Trophoblast cell (in vitro differentiated cells and primary cell): Measurements from ENCODE around the gene BSPH1.
"Not testable (repeated sequence)": the region's sequence is repeated elsewhere in the genome, so short reads cannot be mapped to it uniquely, and the experiment has no call there.

Source experiments
- DNase-seq, 2 donors: peaks; one replicate each; pipeline ENCODE4 v3.0.0-alpha.2; 2016
- H2AFZ ChIP-seq: 2 replicates; pipeline ENCODE4 v1.6.1; 2013; ENCODE audit warnings: low read length, moderate library complexity, mild to moderate bottlenecking; ENCODE audit not compliant: insufficient read depth, poor library complexity
- H2AK5ac ChIP-seq: 2 replicates; pipeline ENCODE4 v1.6.1; 2013; ENCODE audit warnings: mild to moderate bottlenecking, low read length
- H2BK120ac ChIP-seq: 2 replicates; pipeline ENCODE4 v1.6.1; 2013; ENCODE audit warnings: low read length, mild to moderate bottlenecking, moderate library complexity; ENCODE audit not compliant: insufficient read depth, poor library complexity
- H2BK12ac ChIP-seq: 2 replicates; pipeline ENCODE4 v1.6.1; 2013; ENCODE audit warnings: mild to moderate bottlenecking, low read length, moderate library complexity
- H2BK5ac ChIP-seq: 2 replicates; pipeline ENCODE4 v1.6.1; 2013; ENCODE audit warnings: low read length, low read depth, moderate library complexity, mild to moderate bottlenecking; ENCODE audit not compliant: poor library complexity
- H3K14ac ChIP-seq: 2 replicates; pipeline ENCODE4 v1.6.1; 2013; ENCODE audit warnings: mild to moderate bottlenecking, low read length
- H3K18ac ChIP-seq: 2 replicates; pipeline ENCODE4 v1.6.1; 2013; ENCODE audit warnings: mild to moderate bottlenecking, low read length
- H3K23ac ChIP-seq: 2 replicates; pipeline ENCODE4 v1.6.1; 2013; ENCODE audit warnings: low read length
- H3K27ac ChIP-seq: 2 replicates; pipeline ENCODE4 v1.5.1; 2013; ENCODE audit warnings: low read depth, mild to moderate bottlenecking, inconsistent platforms, low read length, moderate library complexity
- H3K27me3 ChIP-seq: 2 replicates; pipeline ENCODE4 v1.6.1; 2013; ENCODE audit warnings: inconsistent platforms, mild to moderate bottlenecking, low read length, moderate library complexity; ENCODE audit not compliant: insufficient read depth
- H3K36me3 ChIP-seq, 2 experiments: 1 replicate in 1 of 2; 2 replicates in 1 of 2; pipeline ENCODE4 v1.6.1; 2013; ENCODE audit warnings: low read length in 2 of 2, mild to moderate bottlenecking in 2 of 2, moderate library complexity in 1 of 2; ENCODE audit not compliant: insufficient read depth in 2 of 2, control insufficient read depth in 1 of 2
- H3K4ac ChIP-seq: 2 replicates; pipeline ENCODE4 v1.6.1; 2013; ENCODE audit warnings: low read depth, mild to moderate bottlenecking, low read length, moderate library complexity
- H3K4me1 ChIP-seq, 2 experiments: 1 replicate in 1 of 2; 2 replicates in 1 of 2; pipeline ENCODE4 v1.6.1; 2013; ENCODE audit warnings: low read length in 2 of 2, mild to moderate bottlenecking in 2 of 2, moderate library complexity in 1 of 2; ENCODE audit not compliant: insufficient read depth in 2 of 2, control insufficient read depth in 1 of 2
- H3K4me2 ChIP-seq: 2 replicates; pipeline ENCODE4 v1.6.1; 2013; ENCODE audit warnings: inconsistent platforms, mild to moderate bottlenecking, low read length, moderate library complexity
- H3K4me3 ChIP-seq: 2 replicates; pipeline ENCODE4 v1.5.1; 2013; ENCODE audit warnings: mild to moderate bottlenecking, low read depth, low read length, inconsistent platforms
- H3K79me1 ChIP-seq: one replicate; pipeline ENCODE4 v1.6.1; 2013; ENCODE audit warnings: low read length
- H3K79me2 ChIP-seq: 2 replicates; pipeline ENCODE4 v1.6.1; 2013; ENCODE audit warnings: low read length, mild to moderate bottlenecking; ENCODE audit not compliant: control insufficient read depth, insufficient read depth, poor library complexity
- H3K9ac ChIP-seq: 2 replicates; pipeline ENCODE4 v1.6.1; 2013; ENCODE audit warnings: mild to moderate bottlenecking, low read length
- H3K9me3 ChIP-seq: 2 replicates; pipeline ENCODE4 v1.6.1; 2013; ENCODE audit warnings: low read depth, mild to moderate bottlenecking, control low read depth, inconsistent platforms, low read length; ENCODE audit not compliant: insufficient read depth
- H4K12ac ChIP-seq: 2 replicates; pipeline ENCODE4 v1.6.1; 2013; ENCODE audit warnings: low read depth, mild to moderate bottlenecking, low read length, moderate library complexity
- H4K8ac ChIP-seq: 2 replicates; pipeline ENCODE4 v1.6.1; 2013; ENCODE audit warnings: low read depth, mild to moderate bottlenecking, low read length, moderate library complexity
- H4K91ac ChIP-seq: one replicate; pipeline ENCODE4 v1.6.1; 2013; ENCODE audit warnings: low read depth, mild to moderate bottlenecking, low read length, moderate library complexity
- WGBS: extraction: QIAGEN DNeasy Blood & Tissue Kit; methylation state at CpG from one replicate; pipeline ENCODE4 v1.1.7; 2013; ENCODE audit warnings: missing lambda C conversion rate; ENCODE audit not compliant: insufficient read length, insufficient coverage; ENCODE audit errors: extremely low coverage; 5-methylcytosine and 5-hydroxymethylcytosine counted together

BSPH1 gene

GRCh38 chr19:47991191-47991808 is 670 bp downstream of the BSPH1 start:
- H2BK120ac ChIP-seq = no peak overlapping the region
- H4K91ac ChIP-seq = no peak overlapping the region
- no peak overlapping the region for H2AK5ac ChIP-seq
- H3K4me1 ChIP-seq = no peaks in the 10 kb centered on the region
- no peaks in the 10 kb centered on the region for H3K36me3 ChIP-seq
- no peak overlapping the region for H3K18ac ChIP-seq
- no peak overlapping the region for H3K27ac ChIP-seq
- no peaks in the 10 kb centered on the region for H3K79me1 ChIP-seq
- H3K79me2 ChIP-seq = no peaks in the 10 kb centered on the region
- H3K4me3 ChIP-seq = no peak overlapping the region
- H3K4me2 ChIP-seq = no peak overlapping the region
- no peak for DNase-seq
- H3K9me3 ChIP-seq = peaks cover 2% of the 10 kb centered on the region
- no peaks in the 10 kb centered on the region for H3K27me3 ChIP-seq
- H2AFZ ChIP-seq = no peak overlapping the region
- no peak overlapping the region for H3K4ac ChIP-seq
- no peak overlapping the region for H3K9ac ChIP-seq
- WGBS = no CpG with 5 or more reads among the region's 10 CpGs
- H4K8ac ChIP-seq = no peak overlapping the region
- no peak overlapping the region for H4K12ac ChIP-seq
- no peak overlapping the region for H2BK12ac ChIP-seq
- H2BK5ac ChIP-seq = no peak overlapping the region
- H3K14ac ChIP-seq = no peak overlapping the region
- no peak overlapping the region for H3K23ac ChIP-seq

GRCh38 chr19:47973529-47973928 is 18.4 kb downstream of the BSPH1 start:
- no peaks in the 10 kb centered on the region for H3K79me1 ChIP-seq
- H4K8ac ChIP-seq = no peak overlapping the region
- no peak overlapping the region for H3K9ac ChIP-seq
- no peak overlapping the region for H3K23ac ChIP-seq
- no peak overlapping the region for H3K4ac ChIP-seq
- no peak overlapping the region for H2BK120ac ChIP-seq
- H3K79me2 ChIP-seq = no peaks in the 10 kb centered on the region
- H4K91ac ChIP-seq = no peak overlapping the region
- no CpG with 5 or more reads among the region's 6 CpGs for WGBS
- no peak overlapping the region for H2AK5ac ChIP-seq
- H4K12ac ChIP-seq = no peak overlapping the region
- H2BK5ac ChIP-seq = no peak overlapping the region
- DNase-seq = no peak
- H3K9me3 ChIP-seq = no peaks in the 10 kb centered on the region
- H3K18ac ChIP-seq = no peak overlapping the region
- no peak overlapping the region for H3K4me2 ChIP-seq
- H2BK12ac ChIP-seq = no peak overlapping the region
- no peak overlapping the region for H3K4me3 ChIP-seq
- no peak overlapping the region for H3K27ac ChIP-seq
- no peak overlapping the region for H2AFZ ChIP-seq
- H3K36me3 ChIP-seq = no peaks in the 10 kb centered on the region
- no peaks in the 10 kb centered on the region for H3K27me3 ChIP-seq
- no peaks in the 10 kb centered on the region for H3K4me1 ChIP-seq
- H3K14ac ChIP-seq = no peak overlapping the region

DNA sequence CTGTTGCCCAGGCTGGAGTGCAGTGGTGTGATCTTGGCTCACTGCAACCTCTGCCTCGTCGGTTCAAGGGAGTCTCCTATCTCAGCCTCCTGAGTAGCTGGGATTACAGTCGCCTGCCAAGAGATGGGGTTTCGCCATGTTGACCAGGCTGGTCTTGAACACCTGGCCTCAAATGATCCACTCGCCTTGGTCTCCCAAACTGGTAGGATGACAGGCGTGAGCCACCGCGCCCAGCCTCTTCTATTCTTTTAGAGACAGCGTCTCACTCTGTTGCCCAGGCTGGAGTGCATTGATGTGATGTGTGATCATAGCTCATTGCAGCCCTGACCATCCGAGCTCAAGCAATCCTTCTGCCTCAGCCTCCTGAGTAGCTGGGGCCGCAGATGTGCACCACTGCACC is 36.0 kb downstream of the BSPH1 start:
- not testable (repeated sequence) for H3K79me2 ChIP-seq, H4K91ac ChIP-seq, H3K27ac ChIP-seq, H3K14ac ChIP-seq, H3K9ac ChIP-seq, H3K27me3 ChIP-seq, H4K12ac ChIP-seq, H3K79me1 ChIP-seq, H3K23ac ChIP-seq, H3K9me3 ChIP-seq, H3K4me1 ChIP-seq, H4K8ac ChIP-seq, DNase-seq, H3K4me2 ChIP-seq, H2BK5ac ChIP-seq, H2AK5ac ChIP-seq, H2BK120ac ChIP-seq, H3K4me3 ChIP-seq, H3K4ac ChIP-seq, H3K36me3 ChIP-seq, H3K18ac ChIP-seq, H2AFZ ChIP-seq, H2BK12ac ChIP-seq
- no CpG with 5 or more reads among the region's 11 CpGs for WGBS

DNA sequence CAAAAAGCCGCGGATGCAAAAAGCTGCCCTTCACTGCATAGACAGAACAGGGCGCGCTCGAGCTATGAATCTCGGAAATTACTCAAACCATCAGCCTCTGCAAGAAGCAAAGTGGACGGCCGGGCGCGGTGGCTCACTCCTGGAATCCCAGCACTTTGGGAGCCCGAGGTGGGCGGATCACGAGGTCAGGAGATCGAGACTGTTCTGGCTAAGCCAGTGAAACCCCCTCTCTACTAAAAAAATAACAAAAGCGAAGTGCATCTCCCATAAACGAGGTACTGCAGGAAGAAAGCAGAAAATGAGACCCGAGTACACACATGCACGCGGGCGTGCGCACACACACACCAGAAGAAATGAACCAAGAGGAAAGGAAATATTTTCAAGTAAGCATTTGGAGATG is 39.8 kb downstream of the BSPH1 start:
- not testable (repeated sequence) for H2AFZ ChIP-seq, H3K4me2 ChIP-seq, H2AK5ac ChIP-seq, H3K9me3 ChIP-seq, H3K27ac ChIP-seq, DNase-seq, H2BK120ac ChIP-seq, H3K4me3 ChIP-seq, H4K12ac ChIP-seq, H3K18ac ChIP-seq, H2BK12ac ChIP-seq, H3K23ac ChIP-seq, H3K27me3 ChIP-seq, H3K9ac ChIP-seq, H3K4me1 ChIP-seq, H3K4ac ChIP-seq, H4K91ac ChIP-seq, H3K36me3 ChIP-seq, H2BK5ac ChIP-seq, H3K79me1 ChIP-seq, H3K79me2 ChIP-seq, H3K14ac ChIP-seq, H4K8ac ChIP-seq
- no CpG with 5 or more reads among the region's 21 CpGs for WGBS
